Esophagus (tissue), 2 donors: ENCODE measurements around the gene SCYGR6. TPM values are rescaled to one million over a fixed set of nuclear protein-coding genes. Genes with fewer than 3 reads are reported as not detected.

Experiments used
- H3K27ac ChIP-seq, 2 donors: one replicate each; pipeline ENCODE4 v1.5.1; 2013; ENCODE audit warnings: low read depth in 2 of 2, mild to moderate bottlenecking in 2 of 2, inconsistent platforms in 1 of 2, low read length in 1 of 2, moderate library complexity in 1 of 2
- H3K27me3 ChIP-seq, 2 donors: one replicate each; pipeline ENCODE4 v1.6.1; 2013; ENCODE audit warnings: low read length in 2 of 2, control low read depth in 1 of 2, mild to moderate bottlenecking in 1 of 2; ENCODE audit not compliant: insufficient read depth in 2 of 2, control insufficient read depth in 1 of 2
- H3K36me3 ChIP-seq, 2 donors: one replicate each; pipeline ENCODE4 v1.6.1; 2013; ENCODE audit warnings: low read length in 1 of 2; ENCODE audit not compliant: control insufficient read depth in 2 of 2, insufficient read depth in 2 of 2
- H3K4me1 ChIP-seq, 2 donors: one replicate each; pipeline ENCODE4 v1.6.1; 2013; ENCODE audit warnings: low read length in 1 of 2; ENCODE audit not compliant: control insufficient read depth in 2 of 2, insufficient read depth in 2 of 2
- H3K4me3 ChIP-seq, 2 donors: one replicate each; pipeline ENCODE4 v1.5.1; 2013; ENCODE audit warnings: low read length in 2 of 2, mild to moderate bottlenecking in 2 of 2, low read depth in 1 of 2, moderate library complexity in 1 of 2
- H3K9me3 ChIP-seq, 2 donors: one replicate each; pipeline ENCODE4 v1.6.1; 2013; ENCODE audit warnings: mild to moderate bottlenecking in 2 of 2, low read depth in 1 of 2, low read length in 1 of 2, moderate library complexity in 1 of 2; ENCODE audit not compliant: control insufficient read depth in 2 of 2, insufficient read depth in 1 of 2
- WGBS, 2 donors: extraction: QIAGEN DNeasy Blood & Tissue Kit; methylation state at CpG; one replicate each; pipeline ENCODE4 v1.1.7; 2013; 5-methylcytosine and 5-hydroxymethylcytosine counted together
- polyA plus RNA-seq, 2 donors: library from polyadenylated mRNA; stranded (reverse); fragments of 200-250 nt; gene quantifications; one replicate each; pipeline ENCODE4 v1.2.3, GENCODE V29; 2013
- donor health status: healthy with polysubstance abuse.
- donor health status: Bipolar disorder and iron deficiency.

SCYGR6 gene
- polyA plus RNA-seq, 2 donors = not detected

- Histone ChIP-seq H3K4me3 (no peak overlapping the region), H3K9me3 (no peaks in the 10 kb centered on the region), H3K27ac (no peak overlapping the region), H3K27me3 (no peaks in the 10 kb centered on the region), H3K36me3 (no peaks in the 10 kb centered on the region), H3K4me1 (no peaks in the 10 kb centered on the region)
- 96 to 98% methylated on average over 2 of the region's 2 CpGs for WGBS, 2 donors
Measured at GRCh38 chr2:227716501-227716900, 8.1 kb downstream of the SCYGR6 start.

DNA sequence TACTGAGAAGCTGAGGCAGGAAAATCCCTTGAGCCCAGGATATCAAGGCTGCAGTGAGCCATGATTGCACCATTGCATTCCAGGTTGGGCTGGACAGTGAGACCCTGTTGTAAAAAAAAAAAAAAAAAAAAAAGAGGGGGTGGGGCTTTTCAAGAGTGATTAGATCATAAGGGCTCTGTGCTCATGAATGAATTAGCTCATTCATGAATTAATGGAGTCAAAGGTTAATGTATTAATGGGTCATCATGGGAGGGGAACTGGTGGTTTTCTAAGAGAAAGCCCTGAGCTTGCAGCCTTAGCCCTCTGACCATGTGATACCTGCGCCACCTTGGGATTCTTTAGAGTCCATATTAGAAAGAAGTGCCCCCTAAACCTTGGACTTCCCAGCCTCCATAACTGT is 11.3 kb downstream of the SCYGR6 start:
- Histone ChIP-seq H3K36me3 (no peaks in the 10 kb centered on the region), H3K4me1 (no peaks in the 10 kb centered on the region), H3K27me3 (no peaks in the 10 kb centered on the region), H3K4me3 (no peak overlapping the region), H3K27ac (no peak overlapping the region), H3K9me3 (no peaks in the 10 kb centered on the region)
- 53 to 98% methylated on average over 1 of the region's 1 CpG for WGBS, 2 donors

- H3K4me3 ChIP-seq = no peak overlapping the region
- H3K4me1 ChIP-seq = no peaks in the 10 kb centered on the region
- H3K27ac ChIP-seq = no peak overlapping the region
- WGBS, 2 donors = 93% methylated on average over 7 of the region's 7 CpGs
- H3K36me3 ChIP-seq = no peaks in the 10 kb centered on the region
- H3K27me3 ChIP-seq = no peaks in the 10 kb centered on the region
- no peaks in the 10 kb centered on the region for H3K9me3 ChIP-seq
Measured at GRCh38 chr2:227710986-227711385, 13.6 kb downstream of the SCYGR6 start.

- H3K4me1 ChIP-seq = no peaks in the 10 kb centered on the region
- no peaks in the 10 kb centered on the region for H3K27me3 ChIP-seq
- H3K4me3 ChIP-seq = no peak overlapping the region
- 80 to 90% methylated on average over 6 of the region's 6 CpGs for WGBS, 2 donors
- H3K27ac ChIP-seq = no peak overlapping the region
- H3K9me3 ChIP-seq = no peaks in the 10 kb centered on the region
- H3K36me3 ChIP-seq = no peaks in the 10 kb centered on the region
Measured at GRCh38 chr2:227707390-227707789, 17.2 kb downstream of the SCYGR6 start.

- Histone ChIP-seq H3K9me3 (no peaks in the 10 kb centered on the region), H3K36me3 (no peaks in the 10 kb centered on the region), H3K27ac (no peak overlapping the region), H3K4me1 (no peaks in the 10 kb centered on the region), H3K4me3 (no peak overlapping the region), H3K27me3 (no peaks in the 10 kb centered on the region)
- 80 to 82% methylated on average over 4 of the region's 4 CpGs for WGBS, 2 donors
Measured at GRCh38 chr2:227706859-227707258, 17.7 kb downstream of the SCYGR6 start.

- H3K4me1 ChIP-seq = no peaks in the 10 kb centered on the region
- H3K9me3 ChIP-seq = no peaks in the 10 kb centered on the region
- 65 to 67% methylated on average over 3 of the region's 3 CpGs for WGBS, 2 donors
- no peak overlapping the region for H3K4me3 ChIP-seq
- no peaks in the 10 kb centered on the region for H3K27me3 ChIP-seq
- H3K27ac ChIP-seq = no peak overlapping the region
- no peaks in the 10 kb centered on the region for H3K36me3 ChIP-seq
Measured at GRCh38 chr2:227703961-227704360, 20.6 kb downstream of the SCYGR6 start.

GRCh38 chr2:227703280-227703732 is 21.3 kb downstream of the SCYGR6 start:
- WGBS, 2 donors = 25 to 28% methylated on average over 4 of the region's 4 CpGs
- H3K27ac ChIP-seq = no peak overlapping the region

DNA sequence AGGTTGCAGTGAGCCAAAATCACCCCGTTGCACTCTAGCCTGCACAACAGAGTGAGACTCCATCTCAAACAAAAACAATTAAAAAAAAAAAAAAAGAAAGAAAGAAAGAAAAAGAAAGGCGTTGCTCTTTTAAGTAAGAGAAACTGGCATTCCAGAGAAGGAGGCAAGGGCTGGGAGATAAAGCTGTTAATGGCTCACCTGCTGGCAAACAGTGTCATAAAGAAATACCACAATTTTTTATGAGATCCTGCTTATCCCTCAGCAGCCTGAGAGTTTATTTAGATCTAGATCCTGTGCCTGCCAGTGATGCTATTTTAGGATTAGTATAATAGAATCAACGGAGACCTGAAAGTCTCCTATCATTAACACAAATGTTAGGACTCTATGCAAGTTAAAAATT is 23.0 kb downstream of the SCYGR6 start:
- Histone ChIP-seq H3K27ac (no peak overlapping the region), H3K36me3 (no peaks in the 10 kb centered on the region)
- 59 to 77% methylated on average over 3 of the region's 3 CpGs for WGBS, 2 donors

More at GRCh38 chr2:227703280-227703732, 21.3 kb downstream of the SCYGR6 start:
- H3K4me1 ChIP-seq = no peaks in the 10 kb centered on the region
- no peaks in the 10 kb centered on the region for H3K27me3 ChIP-seq
- no peaks in the 10 kb centered on the region for H3K36me3 ChIP-seq
- H3K4me3 ChIP-seq = no peak overlapping the region
- no peaks in the 10 kb centered on the region for H3K9me3 ChIP-seq

GRCh38 chr2:227696990-227697679 is 27.4 kb downstream of the SCYGR6 start:
- Histone ChIP-seq H3K4me3 (no peak overlapping the region), H3K36me3 (no peaks in the 10 kb centered on the region), H3K27me3 (no peaks in the 10 kb centered on the region), H3K4me1 (no peaks in the 10 kb centered on the region), H3K9me3 (no peaks in the 10 kb centered on the region), H3K27ac (no peak overlapping the region)
- WGBS, 2 donors = 51 to 53% methylated on average over 2 of the region's 2 CpGs

More for the DNA sequence above, 23.0 kb downstream of the SCYGR6 start:
- no peaks in the 10 kb centered on the region for H3K9me3 ChIP-seq
- no peaks in the 10 kb centered on the region for H3K4me1 ChIP-seq
- H3K27me3 ChIP-seq = no peaks in the 10 kb centered on the region
- no peak overlapping the region for H3K4me3 ChIP-seq

GRCh38 chr2:227687189-227687588 is 37.4 kb downstream of the SCYGR6 start:
- Histone ChIP-seq H3K27ac (no peak overlapping the region), H3K4me1 (no peaks in the 10 kb centered on the region), H3K9me3 (no peaks in the 10 kb centered on the region), H3K27me3 (no peaks in the 10 kb centered on the region), H3K36me3 (no peaks in the 10 kb centered on the region), H3K4me3 (no peak overlapping the region)
- WGBS, 2 donors = 83 to 87% methylated on average over 3 of the region's 3 CpGs
